ENCODE measurements around the gene CRYBA2. TPM values are rescaled to one million over a fixed set of nuclear protein-coding genes. Genes with fewer than 3 reads are reported as not detected.

Gene CRYBA2
- total RNA-seq, 1 donor from 2014 or later: not detected

DNA sequence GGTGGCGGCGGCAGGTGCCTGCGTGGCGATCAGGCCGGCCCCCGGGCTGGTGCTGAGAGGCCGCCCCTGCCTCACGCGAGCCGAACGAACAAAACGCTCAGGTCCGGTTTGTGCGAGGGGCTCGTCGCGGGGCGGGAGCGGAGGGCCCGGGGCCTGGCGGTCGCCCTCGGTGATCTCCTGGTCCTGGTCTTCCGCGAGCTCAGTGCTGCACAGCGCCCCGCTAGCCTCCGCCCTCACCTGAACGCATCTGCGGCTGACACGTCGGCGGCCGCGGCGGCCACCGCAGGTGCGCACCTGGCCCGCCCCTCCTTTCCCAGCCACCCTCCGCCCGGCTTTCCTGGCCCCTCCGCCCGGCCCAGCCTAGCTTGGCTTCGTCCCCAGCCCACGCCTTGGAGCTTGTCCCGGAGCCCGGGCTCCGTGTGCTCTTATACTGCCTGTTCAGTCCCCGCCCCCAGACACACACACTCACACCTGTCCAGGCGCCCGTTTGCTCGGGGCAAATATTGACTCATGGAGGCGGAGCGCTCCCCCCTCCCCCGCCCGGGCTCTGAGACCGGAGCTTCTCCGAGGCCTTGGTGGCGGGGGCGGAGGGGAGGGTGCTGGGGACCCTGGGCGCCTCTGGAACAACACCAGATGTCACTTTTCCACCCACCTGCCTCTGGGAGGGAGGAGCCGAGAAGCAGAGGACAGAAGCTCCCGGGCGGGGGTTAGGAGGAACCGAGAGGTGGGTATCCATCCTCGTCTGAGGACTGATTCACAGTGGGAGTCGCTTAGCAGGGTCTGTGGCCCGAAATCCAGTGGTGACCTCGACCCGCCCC, 8.6 kb upstream of the CRYBA2 start:
- DNase-seq (ENCODE audit: low spot score): no peak
- intact Hi-C loops (cut with DNase I): no loop called here

DNA sequence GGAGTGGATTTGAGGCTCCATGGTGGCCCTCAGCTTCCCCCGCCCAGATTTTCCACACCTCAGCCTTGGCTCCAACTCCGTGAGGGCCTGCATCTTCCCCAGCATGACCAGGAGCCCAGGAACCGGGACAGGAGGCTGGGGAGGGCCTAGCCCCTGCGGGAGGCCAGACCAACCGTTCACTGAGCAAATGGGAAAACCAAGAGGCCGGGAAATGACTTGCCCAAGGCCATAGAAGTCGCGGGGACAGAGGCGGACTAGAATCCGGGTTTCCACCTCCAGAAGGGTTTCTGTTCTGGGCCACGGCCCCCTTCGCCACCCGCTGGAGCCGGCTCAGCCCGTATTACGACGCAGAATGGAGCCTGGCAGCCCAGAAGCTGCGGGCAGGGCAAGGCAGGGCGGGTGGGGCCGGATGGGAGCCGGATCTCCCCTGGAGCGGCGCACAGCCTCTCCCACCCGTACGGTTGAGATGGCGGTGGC, 7.9 kb upstream of the CRYBA2 start:
- intact Hi-C loops (cut with DNase I): no loop called here
- no peak for DNase-seq (ENCODE audit: low spot score)

DNA sequence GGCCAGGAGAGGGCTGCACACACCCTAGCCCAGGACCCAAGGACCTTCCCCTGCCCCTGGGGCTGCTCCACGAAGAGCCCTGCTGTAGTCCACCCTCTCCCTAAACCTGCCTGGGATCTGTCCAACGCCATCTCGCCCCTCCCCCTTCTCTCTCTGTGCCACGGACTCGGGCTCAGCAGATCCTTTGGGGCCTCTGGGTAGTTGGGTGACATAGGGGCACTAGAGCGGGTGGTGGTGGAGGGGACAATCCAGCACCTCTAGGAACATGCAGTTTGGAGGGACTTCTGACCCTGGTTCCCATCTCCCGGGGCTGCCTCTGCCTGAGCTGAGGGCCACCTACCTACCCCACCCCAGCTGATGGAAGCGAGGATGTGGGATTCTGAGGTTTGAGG, 7.3 kb upstream of the CRYBA2 start:
- no peak for DNase-seq (ENCODE audit: low spot score)
- intact Hi-C loops (cut with DNase I): no loop called here

DNA sequence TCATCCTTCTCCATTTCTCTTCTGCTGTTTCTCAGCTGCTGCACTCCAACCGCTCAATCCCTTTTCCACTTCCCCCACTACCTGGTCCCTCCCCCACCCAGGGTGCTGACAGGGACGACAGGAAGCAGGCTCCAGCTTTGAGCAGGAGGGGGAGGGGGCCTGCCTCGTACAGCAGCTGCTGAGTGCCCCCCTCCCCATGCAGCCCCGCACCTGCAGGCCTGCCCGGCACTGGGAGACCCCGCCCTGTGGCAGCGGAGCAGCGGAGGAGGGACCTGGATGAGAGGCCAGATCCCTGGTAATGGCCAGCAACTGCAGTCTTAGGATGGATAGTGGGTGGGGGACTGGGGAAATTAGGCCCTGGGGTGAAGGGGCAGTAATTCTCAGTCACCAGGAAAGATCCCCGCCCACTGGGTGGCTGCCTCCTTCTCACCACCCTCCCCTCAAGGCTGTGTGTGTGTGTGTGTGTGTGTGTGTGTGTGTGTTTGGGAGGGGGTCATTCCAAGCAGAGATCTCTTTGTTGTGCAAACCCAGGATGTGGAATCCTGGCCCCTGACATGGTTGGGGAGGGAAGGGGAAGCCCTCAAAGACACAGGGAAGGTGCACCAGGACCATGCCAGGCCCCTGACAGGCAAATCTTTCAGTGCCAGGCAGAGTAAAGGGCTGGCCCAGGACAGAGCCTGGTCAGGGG, 6.8 kb upstream of the CRYBA2 start:
- intact Hi-C loops (cut with DNase I): no loop called here
- no peak for DNase-seq (ENCODE audit: low spot score)

DNA sequence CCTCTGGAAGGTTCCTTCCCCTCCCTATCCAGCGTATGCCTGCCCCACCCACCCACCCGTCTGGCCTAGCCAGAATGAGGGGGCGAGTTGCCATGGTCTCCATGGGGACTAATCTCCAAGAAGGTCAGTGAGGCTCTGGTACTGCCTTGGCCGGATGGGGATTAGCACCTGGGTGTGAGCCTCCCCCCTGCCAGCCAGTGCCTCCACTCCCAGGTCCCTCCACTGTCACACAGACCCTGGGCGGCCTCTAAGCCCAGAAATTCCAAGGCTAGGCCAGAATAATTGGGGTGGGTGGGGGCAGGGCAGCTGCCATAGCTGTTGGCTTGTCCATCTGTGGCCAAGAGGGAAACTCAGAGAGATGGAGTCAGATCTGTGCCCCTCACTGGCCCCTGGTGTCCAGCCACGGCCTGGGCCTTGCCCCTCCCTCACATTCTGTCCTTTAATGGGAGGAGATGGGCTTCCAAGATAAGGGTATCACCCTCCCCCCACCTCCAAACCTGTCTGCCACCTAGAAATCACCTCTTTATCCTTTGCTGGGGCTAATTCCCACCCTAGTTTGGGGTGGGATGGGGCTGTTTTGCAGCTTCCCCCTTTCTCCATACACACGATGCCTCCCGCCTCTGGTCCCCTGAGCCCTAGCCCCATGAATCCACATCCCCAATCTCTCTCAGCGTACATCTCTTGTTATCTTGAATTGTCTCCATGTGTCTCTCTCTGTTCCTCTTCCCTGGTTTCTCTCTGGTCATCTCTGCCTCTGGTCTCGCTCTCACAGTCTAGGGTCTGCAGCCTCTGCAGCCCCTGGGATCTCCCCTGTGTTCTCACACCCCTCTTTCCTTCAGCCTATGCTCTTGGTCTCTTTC, 6.0 kb upstream of the CRYBA2 start:
- DNase-seq (ENCODE audit: low spot score): no peak
- intact Hi-C loops (cut with DNase I): no loop called here

DNA sequence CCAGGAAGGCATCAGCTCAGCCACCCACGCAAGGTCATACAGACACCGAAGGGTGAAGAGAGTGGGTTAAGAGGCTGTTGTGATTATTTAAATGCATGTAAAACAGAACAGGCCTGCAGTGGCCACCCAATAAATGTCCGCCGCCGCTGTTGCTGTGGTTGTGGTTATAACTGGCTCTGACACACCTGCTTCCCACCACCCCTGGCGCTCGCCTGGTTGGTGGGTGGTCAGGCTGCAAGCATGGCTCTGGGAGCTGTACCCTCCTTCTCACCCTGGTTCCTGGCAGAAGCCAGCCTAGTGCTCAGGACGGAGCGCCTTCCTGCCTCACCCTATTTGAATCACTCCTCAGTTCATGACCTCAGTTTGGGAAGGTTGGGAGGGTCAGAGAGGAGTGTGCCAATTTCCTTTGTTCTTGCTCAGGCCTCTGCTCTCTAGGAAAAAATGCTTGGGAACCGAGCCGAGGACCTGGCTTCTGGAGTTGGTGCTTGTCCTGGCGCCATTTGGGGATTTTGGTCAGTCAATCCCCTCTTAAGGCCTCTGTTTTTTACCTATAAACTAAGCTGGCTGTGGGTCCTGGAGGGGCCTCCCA, 5.3 kb upstream of the CRYBA2 start:
- no peak for DNase-seq (ENCODE audit: low spot score)
- intact Hi-C loops (cut with DNase I): no loop called here

DNA sequence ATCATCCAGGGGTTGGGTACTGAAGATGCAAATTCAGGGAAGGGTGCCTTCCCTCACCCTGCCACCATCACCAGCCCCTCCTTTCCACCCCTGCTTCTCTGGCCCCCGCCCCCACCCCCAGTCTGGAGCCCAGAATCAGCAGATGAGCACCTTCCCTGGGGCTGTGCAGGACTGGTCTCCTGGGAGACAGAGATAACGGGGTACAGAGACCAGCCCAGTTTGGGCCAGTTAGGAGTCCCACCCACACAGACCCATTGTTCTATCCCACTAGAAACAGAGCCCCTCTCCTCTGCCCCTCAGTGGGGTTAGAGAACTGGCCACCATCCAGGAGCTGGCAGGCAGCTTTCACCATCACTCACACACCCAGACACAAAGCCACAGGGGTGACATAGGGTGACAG, 4.5 kb upstream of the CRYBA2 start:
- no peak for DNase-seq (ENCODE audit: low spot score)
- intact Hi-C loops (cut with DNase I): no loop called here

DNA sequence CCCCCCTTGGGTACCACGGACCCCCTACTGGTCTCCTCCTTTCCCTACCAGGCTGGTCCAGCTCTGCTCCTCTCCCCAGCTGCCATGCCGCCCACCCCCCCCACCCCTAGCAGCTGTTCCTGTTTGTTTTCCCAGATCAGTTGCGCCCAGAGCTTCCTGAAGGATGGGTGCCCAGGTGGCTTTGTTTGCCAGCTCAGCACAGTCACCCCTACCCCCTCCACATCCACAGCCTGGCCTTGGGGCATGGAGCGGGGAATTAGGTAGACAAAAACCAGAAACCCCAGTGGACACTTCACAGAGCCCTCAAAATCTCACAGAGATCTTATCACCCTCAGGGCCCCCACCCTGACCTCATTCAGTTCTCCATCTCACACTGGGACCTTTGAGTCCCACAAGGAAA, 3.7 kb upstream of the CRYBA2 start:
- no peak for DNase-seq (ENCODE audit: low spot score)
- intact Hi-C loops (cut with DNase I): no loop called here

DNA sequence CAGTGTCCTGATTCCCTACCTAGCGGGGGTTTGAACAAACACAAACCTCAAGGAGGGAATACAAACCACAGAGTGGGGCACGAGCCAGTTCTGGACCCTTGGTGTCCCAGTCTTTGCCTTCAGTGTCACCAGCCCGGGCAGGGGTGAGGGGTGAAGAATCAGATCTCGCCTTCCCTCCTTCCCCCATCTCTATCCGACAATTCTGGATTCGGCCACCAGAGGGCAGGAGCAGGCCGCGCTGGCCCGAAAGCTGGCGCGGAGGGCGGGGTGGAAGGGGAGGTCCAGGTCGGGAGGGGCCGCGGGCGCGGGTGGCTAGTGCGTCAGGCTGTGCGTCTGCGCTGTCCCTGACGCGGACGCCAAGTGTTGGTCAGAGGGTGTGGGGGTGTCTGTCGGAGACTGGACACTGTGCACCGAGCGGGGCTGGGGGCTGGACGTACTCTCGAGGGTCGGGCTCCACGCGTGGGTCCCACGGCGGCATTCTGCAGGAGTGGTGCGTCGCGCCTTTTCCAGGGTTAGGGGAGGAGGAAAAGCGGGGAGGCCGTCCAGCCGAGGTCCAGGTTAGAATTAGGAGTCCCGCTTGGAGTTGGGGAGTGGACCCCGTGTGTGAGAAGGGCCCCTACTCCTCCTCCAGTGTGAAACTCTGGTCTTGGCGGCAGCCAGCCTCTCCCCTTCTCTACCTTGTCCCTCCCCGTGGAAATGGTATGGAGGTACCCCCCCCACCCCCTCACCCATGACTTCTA, 2.9 kb upstream of the CRYBA2 start:
- intact Hi-C loops (cut with DNase I): no loop called here
- peak; percentile 89 for DNase-seq (ENCODE audit: low spot score)

DNA sequence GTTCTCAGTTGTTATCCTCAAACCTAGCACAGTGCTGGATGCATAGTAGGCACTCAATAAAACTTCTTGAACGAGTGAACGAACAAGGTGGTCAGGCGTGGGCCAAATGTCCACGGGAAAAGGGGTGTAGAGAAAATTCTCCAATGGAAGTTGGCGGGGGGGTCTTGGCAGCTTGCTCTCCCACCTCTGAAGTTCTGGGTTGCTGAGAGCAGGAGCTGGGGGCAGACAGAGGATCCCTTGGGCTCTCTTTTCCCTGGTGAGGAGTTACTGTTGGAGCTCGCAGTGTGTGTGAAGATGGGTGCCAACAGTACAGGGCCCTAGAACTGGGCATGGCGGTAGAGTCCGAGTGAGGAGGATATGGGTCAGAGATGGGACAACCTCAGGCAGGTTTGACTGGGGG, 2.3 kb upstream of the CRYBA2 start:
- no peak for DNase-seq (ENCODE audit: low spot score)
- intact Hi-C loops (cut with DNase I): no loop called here

DNA sequence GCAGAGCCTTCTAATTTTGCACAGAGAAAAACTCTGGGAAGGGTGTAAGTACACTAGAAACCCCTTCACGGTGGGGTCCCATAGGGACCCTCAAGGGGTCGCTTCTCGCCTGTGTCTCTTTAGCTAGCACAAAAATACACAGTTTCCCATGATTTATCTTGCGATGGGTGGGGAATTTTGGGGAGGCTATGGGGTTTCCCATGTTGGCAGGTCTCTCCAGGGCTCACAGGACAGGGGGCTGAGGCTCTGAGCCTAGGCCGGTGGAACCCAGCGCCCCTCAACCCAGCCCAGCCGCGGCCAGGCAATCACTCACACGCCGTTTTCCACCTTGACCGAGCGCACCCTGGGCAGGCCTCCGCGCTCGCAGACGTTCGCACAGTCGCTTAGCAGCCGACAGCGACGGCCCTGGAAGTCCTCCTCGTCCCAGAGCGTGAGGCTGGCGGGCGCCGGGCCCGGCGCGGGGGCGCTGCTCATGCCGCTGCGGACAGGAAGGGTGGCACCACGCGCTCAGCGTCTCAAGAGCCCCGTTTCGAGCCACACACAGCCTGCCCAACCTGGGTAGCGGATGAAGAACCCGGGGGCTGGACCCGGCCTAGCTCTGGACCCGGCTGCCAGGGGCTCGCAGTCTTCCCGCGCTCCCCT, 398 bp downstream of the CRYBA2 start:
- no peak for DNase-seq (ENCODE audit: low spot score)
- intact Hi-C loops (cut with DNase I): no loop called here

DNA sequence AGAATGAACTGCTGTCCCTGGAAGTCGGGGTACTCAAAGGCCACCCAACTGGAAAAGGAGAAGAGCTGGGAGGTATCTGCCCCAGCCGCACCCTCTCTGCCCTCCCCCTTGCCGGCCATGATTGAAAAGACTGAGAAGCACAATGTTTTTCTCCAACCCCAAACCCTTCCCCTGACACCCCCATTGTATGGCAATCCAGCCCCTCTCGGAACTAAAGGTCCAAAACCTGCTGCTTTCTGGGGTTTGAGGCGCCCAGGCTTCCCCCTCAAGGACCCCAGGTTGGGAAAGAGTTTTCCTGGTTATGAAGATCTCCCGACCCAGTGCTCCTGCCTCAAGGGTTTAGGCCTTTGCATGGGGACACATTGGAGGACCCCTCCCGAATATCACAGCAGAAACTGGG, 1.0 kb downstream of the CRYBA2 start:
- no peak for DNase-seq (ENCODE audit: low spot score)
- intact Hi-C loops (cut with DNase I): no loop called here

DNA sequence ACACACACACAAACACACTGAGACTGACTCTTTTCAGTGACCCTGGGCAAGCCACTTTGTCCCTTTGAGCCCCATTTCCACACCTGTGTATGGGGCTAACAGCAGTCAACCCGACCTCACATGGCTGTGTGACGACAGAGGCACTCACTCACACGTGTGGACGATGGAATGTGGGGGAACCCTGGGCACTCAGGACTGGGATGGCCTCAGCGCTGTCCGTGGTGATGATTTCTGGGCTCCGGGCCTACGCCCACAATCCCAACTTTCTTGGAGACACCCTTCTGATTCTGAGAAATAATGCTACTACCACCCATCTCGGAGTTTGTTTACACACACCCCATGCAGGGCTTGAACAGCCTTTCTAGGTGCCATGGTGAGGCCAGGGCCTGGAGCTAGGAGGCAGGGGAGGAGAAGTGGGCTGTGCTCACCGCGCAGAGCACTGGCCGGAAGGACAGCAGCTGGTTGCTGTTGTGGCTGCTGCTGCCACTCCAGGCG, 1.5 kb downstream of the CRYBA2 start:
- DNase-seq (ENCODE audit: low spot score): no peak
- intact Hi-C loops (cut with DNase I): no loop called here

DNA sequence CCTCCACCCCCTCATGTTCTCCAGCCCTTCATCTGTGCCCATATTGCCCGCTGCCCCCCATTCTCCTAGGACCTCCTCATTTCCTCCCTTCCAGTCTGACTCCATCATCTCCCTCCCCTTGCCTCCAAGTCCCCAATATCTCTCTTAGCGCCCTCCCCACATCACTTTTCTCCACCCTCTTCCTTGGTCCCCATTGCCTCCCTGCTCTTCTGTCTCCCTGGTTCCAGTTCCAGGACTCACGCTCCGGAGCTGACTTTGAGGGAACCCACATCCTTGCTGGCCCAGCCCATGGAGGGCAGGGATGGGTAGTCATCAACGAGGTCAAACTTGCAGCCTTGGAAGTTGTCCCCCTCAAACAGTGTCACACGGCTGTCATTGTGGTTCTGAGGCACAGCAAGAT, 2.6 kb downstream of the CRYBA2 start:
- intact Hi-C loops (cut with DNase I): no loop called here
- DNase-seq (ENCODE audit: low spot score): no peak

DNA sequence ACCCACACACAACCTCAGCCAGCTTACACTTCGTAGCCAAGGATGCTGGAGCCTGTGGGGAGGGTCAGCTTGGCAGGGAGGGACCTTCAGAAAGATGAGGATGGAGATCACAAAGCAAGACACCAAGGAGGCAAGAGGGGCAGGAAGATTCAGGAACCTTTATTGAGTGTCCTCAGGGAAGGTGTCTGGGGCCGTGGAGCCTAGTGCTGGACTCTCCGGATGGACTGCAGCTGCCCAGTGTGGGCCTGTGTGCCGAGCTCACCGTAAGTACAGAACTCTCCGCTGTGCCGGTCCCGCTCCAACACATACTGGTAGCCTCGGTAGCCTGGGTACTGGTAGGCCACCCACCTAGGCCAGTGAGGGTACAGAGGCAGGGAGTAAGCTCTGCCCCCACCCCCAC, 3.2 kb downstream of the CRYBA2 start:
- intact Hi-C loops (cut with DNase I): no loop called here
- DNase-seq (ENCODE audit: low spot score): no peak

DNA sequence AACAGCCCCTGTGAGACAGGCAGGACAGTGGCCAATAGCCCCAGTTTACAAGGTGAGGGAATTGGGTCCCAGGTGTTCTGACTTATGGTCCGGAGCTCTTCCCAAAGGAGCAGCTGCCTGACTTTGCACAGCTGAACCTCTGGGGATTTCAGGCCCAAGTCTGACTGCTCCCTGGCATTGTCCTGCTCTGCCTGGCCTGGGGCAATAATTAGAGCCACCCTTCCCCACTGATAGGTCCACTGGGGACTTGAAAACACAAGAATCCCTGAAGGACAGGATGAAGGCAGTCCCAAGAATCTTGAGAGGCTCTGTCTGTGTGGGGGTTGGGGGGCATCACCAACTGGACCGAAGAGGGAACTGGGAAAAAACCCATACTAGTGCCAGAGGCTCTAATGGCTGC, 4.6 kb downstream of the CRYBA2 start:
- no peak for DNase-seq (ENCODE audit: low spot score)
- intact Hi-C loops (cut with DNase I): no loop called here

DNA sequence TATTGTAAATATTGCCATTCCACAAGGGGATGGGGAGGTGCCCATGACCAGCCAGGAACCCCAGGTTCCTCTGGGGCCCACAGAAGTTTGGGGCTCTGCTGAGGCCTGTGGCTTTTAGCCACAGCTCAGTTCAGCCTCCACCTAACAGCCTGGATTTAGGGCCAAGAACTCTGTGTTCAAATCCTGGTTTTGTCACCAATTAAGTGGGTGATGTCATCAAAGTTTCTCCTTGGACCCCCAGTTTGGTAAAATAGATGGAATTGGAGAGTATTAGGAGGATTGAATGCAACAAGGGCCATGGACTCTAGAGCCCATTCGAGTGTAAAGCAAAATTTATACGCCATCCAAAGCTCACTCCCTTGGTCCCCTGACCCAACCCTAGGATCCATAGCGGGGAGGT, 5.1 kb downstream of the CRYBA2 start:
- intact Hi-C loops (cut with DNase I): no loop called here
- DNase-seq (ENCODE audit: low spot score): no peak

DNA sequence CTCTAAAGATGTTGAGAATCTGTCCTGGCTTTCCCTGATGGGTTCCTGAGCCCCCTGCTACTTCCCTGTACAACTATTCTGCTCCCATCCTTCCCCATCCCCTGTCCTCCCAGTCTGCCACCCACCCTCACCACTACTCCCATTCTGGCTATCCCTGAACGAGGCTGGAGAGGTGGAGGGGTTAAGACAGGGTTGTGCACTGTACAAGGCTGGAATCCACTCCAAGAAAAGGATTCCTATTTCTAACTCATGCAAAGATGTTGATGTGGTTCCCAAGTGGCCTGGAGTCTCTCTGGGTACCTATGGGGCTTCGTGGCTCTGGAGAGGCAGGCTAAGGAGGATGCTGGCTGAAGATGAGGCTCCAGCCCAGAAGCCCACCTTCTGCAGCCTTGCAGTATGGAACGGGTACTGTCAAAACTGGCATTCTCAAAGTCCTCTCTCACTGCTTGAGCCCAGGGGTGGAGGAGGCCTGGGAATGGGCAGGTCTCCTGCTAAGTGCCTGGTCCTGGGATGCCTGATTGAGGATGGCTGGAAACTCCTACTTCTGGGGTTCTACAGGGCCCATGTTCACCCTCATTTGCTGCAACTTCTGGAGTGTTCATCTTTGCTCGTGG, 7.0 kb downstream of the CRYBA2 start:
- intact Hi-C loops (cut with DNase I): no loop called here
- no peak for DNase-seq (ENCODE audit: low spot score)

Data from cardiac septum (tissue), 1 donor.